AML-193 (cell line): Measurements from ENCODE around the gene ATP13A2.

ENCODE experiments used
- DNase-seq, 2 experiments: peaks; one replicate each; lab custom pipeline; 2025; lab: John Stamatoyannopoulos, UW

Gene ATP13A2

GRCh38 chr1:17004466-17005364 lies 7.0 kb downstream of the ATP13A2 start:
- DNase-seq, result no peak

GRCh38 chr1:17002524-17002902 lies 9.2 kb downstream of the ATP13A2 start:
- no peak for DNase-seq

- no peak for DNase-seq
Measured at GRCh38 chr1:17001760-17002523, 9.8 kb downstream of the ATP13A2 start.

- DNase-seq, result no peak
Measured at GRCh38 chr1:16999863-17000262, 11.9 kb downstream of the ATP13A2 start.

GRCh38 chr1:16998589-16998988 lies 13.1 kb downstream of the ATP13A2 start:
- no peak for DNase-seq

GRCh38 chr1:16996845-16997244 lies 14.9 kb downstream of the ATP13A2 start:
- no peak for DNase-seq

GRCh38 chr1:16993521-16994038 lies 18.1 kb downstream of the ATP13A2 start:
- no peak for DNase-seq

- DNase-seq, result no peak
Measured at GRCh38 chr1:16992675-16993074, 19.1 kb downstream of the ATP13A2 start.

- no peak for DNase-seq
Measured at GRCh38 chr1:16992102-16992501, 19.6 kb downstream of the ATP13A2 start.

- DNase-seq, result no peak
Measured at GRCh38 chr1:16991571-16991970, 20.2 kb downstream of the ATP13A2 start.

GRCh38 chr1:16989676-16990391 lies 21.9 kb downstream of the ATP13A2 start:
- no peak for DNase-seq

- DNase-seq, result no peak
Measured at GRCh38 chr1:16988210-16988609, 23.5 kb downstream of the ATP13A2 start.

GRCh38 chr1:16986962-16987361 lies 24.8 kb downstream of the ATP13A2 start:
- DNase-seq, result no peak

- DNase-seq, result no peak
Measured at GRCh38 chr1:16986560-16986959, 25.2 kb downstream of the ATP13A2 start.

GRCh38 chr1:16986113-16986512 lies 25.6 kb downstream of the ATP13A2 start:
- no peak for DNase-seq

GRCh38 chr1:16984717-16985116 lies 27.0 kb downstream of the ATP13A2 start:
- DNase-seq, result no peak

- DNase-seq, result no peak
Measured at GRCh38 chr1:16983649-16984048, 28.1 kb downstream of the ATP13A2 start.

GRCh38 chr1:16982902-16983301 lies 28.8 kb downstream of the ATP13A2 start:
- DNase-seq, result no peak

GRCh38 chr1:16981269-16981849 lies 30.4 kb downstream of the ATP13A2 start:
- no peak for DNase-seq

- no peak for DNase-seq
Measured at GRCh38 chr1:16980473-16981268, 31.1 kb downstream of the ATP13A2 start, which contains the start of gene MFAP2. MFAP2 (minus strand) TSS chr1:16980620; CDS start chr1:16978273, 2,347 bp downstream.
